ENCODE data around the gene FAM136A.
A peak's percentile ranks its signal among the peaks of the same experiment; 100 is the strongest.
"Not testable (repeated sequence)": the region's sequence is repeated elsewhere in the genome, so short reads cannot be mapped to it uniquely, and the experiment has no call there.

Gene FAM136A

DNA sequence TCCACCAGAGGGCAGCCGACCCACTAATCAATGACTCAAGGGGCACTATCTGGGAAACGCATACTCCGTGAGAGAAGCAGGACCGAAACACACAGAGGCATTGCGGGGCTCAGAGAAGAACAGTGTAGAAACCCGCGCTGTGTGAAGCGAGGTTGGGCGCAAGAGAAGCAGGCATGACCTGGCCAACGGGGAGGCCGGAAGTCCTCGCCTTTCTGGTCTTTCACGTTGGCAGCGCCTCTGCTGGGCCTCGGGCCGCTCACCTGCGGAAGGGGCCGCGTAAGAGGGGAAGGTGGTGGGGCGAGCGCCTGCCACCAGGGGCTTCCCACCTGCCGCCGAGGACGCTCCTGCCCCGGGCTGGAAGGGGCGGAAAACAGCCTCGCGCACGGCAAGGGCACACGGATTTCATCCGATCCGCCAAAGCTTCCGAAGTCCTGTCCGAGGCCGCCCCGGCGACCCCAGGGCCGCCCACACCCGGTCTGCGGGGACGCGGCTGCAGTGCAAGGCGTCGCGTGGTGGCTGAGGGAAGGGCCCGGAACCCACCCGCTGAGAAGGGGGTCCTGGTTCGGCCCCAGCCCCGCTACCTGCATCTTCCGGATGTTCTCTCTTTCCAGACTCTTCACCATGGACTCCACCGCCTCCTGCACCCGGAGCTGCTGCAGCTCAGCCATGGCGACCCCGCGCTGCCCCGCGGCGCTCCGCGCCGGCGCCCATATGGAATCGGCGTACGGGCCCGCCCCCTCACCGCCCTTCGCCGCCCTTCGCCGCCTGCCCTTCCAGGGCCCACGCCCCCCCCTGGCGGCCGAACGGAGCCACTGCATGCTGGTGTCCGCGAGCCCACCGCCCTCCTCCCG lies at the start of gene FAM136A:
TSS of gene FAM136A (minus strand) at position 724 of the 851 bp plus-strand sequence. CDS start at position 668, 56 bp downstream.
- DNase-seq: peak; percentile 75

DNA sequence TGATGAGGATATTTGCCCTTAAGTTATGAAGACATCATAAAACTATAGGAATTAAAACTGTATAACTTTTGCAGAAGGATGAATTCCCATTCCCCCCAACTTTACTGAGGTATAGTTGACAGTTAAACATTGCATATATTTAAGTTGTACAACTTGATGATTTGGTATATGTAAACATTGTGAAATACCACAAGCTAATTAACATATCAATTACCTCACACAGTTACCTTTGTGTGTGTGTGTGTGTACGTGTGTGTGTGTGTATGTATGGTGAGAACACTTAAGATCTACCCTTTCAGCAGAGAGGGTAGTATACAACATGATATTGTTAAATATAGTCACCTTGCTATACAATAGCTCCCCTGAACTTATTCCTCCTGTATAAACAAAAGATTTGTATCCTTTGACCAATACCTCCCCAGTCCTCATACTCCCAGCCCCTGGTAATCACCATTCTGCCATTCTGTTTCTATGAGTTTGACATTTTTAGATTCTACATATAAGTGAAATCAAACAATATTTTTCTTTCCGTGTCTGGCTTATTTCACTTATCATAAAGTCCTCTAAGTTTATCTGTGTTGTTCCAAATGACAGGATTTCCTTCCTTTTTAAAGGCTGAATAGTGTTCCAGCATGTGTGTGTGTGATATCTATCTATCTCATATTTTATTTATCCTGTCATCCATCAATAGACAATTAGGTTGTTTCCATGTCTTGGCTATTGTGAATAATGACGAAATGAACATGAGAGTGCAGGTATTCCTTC lies 48.2 kb upstream of the FAM136A start:
- DNase-seq: no peak

DNA sequence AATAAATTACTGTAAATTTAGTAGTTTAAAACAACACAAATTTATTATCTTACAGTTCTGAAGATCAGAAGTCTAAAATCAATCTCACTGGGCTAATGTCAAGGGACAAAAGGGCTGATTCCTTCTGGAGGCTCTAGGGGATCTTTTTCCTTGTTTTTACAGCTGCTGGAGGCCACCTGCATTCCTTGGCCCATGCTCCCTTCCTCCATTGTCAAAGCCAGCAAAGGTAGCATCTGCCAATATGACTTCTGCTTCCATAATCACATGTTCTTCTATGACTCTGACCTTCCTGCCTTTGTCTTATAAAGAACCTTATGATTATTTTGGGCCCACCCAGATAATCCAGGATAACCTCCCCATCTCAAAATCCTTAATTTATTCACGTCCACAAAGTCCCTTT lies 46.0 kb upstream of the FAM136A start:
- DNase-seq: no peak

DNA sequence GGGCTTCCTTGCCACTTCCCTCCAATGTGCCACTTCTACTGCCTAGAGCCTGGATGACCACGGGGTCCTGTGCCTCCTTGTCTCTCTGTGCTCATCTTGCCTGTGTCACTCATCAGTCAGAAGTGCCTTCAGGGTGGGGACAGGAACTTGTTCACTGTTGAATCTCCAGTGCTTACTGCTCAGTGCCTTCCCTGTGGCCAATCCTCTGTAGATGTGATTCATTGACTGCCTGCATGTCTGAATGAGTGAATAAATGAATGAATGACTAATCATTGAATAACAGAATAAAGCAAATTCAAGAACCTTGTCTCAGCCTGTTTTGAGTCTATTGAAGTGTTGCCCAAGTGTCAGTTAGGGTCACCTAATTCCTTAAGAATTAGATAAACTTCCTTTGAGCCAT lies 42.3 kb upstream of the FAM136A start:
- no peak for DNase-seq

DNA sequence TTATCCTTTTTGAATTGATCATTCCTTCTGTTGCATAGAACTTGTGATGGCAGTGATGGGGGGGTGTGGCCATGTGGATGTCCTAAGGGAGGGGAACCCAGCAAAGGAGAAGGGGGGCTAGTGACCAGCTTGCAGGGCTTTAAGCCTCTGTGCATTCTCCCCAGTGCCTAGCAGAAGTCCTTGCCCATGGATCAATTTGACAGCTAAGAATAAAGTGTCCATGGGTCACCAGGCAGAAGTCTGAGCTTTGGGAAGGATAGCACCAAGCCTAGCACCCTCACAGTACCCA lies 39.6 kb upstream of the FAM136A start:
- DNase-seq: no peak

DNA sequence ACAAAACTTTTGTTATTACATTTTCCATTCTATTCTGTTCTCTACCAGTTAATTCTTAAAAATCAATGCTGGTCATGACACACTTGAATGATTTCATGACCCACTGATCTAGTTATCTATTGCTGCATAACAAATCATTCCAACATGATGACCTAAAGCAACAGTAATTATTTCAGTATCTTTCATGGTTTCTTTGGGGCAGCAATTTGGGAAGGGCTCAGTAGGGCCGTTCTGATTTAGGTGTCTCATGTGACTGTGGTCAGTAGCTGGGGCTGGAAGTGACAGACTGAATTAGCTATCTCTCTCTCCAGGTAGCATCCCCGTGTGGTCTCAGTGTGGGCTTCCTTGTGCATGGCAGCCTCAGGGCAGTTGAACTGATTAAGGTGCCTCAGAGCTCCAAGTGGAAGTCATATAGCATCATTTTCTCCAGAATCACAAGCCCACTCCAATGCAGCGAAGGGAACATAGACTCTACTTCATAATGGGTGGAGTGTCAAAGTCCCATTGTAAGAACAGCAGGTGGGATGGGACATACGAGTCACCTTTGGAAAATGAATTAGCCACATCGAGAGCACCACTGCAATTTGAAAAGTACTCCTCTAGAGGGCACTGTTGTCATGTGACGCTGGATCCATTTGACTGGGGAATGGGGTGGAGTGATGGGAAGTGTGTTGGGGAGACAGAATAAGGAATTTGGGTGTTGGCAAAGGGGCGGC lies 39.1 kb upstream of the FAM136A start:
- DNase-seq: peak; percentile 36

DNA sequence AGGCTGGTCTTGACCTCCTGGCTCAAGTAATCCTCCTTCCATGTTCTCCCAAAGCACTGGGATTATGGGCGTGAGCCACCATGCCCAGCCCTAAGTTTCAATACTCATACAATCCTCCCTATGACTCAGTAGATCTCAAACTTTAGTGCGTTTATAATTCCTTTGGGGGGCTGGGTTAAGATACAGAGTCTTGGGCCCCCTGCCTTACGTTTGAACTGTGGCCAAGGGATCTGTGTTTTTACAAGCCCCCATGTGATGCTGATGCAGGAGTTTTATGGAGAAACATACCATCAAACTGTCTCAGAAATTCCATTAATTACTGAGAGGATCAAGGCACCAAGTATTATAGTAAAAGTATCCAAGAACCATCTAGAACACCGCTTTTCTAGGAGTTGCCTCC lies 38.2 kb upstream of the FAM136A start:
- no peak for DNase-seq

DNA sequence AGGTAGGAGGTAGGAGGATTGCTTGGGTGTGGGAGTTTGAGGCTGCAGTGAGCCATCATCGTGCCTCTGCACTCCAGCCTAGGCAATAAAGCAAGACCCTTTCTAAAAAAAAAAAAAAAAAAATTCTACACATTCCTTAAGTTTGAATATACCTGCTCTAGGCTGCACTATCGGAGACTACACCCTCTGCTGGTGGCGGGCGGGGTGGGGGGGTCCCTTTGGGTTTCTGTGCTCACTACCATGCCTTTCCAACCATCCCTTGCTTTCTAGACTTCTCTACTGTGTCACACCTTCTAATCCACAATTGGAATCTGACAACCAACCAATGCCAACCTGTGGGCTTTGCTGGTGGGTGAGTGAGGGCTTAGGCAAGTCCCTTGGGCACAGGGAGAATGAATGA lies 34.7 kb upstream of the FAM136A start:
- no peak for DNase-seq

DNA sequence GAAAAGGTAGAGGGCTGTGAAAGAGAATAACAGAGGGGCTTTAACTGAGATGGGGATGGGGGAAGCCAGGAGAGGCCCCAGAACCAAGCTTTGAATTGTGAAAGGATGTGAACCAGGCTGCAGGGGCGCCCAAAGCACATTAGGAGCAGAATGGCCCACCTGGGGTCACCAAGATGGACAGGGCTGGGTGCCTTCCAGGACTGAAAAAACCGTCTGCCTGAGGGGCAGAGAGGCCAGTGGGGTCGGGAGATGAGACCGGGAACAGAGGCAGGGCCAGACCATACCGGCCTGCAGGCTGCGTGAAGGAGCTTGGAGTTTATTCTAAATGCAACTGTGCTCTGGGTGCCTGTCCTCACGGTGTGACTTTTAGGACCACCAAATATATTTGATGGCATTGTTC lies 29.1 kb upstream of the FAM136A start:
- DNase-seq: no peak

DNA sequence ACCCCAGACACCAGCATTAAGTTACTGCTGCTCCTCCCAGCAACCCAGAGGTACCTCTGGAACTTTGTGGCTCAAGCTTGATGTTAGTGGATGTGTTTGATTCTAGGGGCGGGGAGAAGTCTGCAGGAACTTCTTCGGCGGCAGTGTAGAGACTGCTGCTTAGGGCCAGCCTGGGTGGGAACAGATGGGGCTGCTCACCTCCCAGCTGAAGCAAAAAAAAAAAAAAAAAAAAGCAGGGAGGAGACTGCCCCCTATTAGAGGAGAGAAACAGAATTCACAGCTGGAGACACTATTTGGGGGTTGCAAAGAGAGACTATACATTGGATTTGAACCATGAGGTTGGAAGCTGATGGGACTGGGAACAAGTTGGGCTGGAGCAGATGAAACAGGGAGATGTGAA lies 28.6 kb upstream of the FAM136A start:
- no peak for DNase-seq

DNA sequence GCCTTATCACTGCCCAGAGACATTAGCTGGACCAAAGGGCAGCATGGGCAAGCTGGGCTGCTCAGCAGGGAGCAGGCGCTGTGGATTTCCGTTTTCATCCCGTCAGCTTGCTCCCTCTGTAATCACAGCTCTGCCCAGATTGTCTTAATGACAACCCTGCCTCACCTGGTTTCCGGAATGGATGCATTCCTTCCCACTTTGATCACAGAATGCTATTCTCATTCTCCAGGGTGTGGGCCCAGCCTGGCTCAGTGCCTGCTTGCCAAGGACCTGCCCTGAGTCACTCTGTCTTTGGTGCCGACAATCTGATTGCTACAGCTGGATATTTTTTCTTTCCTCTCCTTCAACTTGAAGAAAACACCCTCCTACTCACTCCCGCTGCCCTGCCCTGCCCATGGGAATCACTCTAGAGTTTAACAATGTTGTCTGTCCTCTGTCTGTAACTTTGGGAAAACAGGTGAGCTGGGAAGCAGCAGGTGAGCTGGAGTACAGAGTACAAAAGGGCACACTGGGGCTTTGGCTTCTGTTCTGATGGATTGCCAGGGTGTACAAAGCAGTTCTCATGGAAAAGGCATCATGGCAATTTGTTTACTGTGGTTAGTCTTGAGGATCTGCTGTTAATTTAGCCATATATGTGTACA lies 27.2 kb upstream of the FAM136A start:
- DNase-seq: no peak

DNA sequence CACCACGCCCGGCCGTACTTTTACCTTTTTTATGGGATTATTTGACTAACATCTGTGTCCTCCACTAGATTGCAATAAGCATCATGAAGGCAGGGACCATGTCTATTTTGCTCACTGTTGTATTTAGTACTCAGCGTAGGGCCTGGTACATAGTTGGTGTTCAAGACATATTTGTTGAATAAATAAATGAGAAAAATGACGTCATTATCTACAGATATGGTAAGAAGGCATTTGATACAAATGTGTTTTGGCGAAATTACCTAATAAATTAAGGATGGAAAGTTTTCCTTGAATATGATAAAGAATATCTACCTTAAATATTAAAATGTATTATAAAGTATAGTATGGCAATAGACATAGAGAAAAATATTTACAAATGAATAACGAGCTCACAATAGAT lies 24.0 kb upstream of the FAM136A start:
- DNase-seq: no peak

DNA sequence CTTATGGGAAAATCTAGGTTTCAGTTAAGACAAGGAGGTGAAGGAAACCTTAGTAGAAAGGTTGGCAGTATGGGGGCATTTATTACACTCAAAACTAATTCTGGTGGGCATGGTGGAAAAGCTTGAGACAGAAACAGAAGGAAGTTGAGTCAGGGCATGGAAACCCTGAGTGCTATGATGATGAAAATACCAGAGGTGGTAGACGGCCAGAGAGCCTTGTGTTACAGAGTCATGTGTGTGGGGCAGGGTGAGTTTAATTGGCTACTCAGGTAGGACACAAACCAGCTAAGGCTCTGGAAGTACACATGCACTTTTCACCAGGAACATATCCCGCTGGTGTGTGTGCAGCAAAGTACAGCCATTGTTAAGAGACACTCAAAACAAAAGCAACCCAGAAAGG lies 20.7 kb upstream of the FAM136A start:
- DNase-seq: no peak

DNA sequence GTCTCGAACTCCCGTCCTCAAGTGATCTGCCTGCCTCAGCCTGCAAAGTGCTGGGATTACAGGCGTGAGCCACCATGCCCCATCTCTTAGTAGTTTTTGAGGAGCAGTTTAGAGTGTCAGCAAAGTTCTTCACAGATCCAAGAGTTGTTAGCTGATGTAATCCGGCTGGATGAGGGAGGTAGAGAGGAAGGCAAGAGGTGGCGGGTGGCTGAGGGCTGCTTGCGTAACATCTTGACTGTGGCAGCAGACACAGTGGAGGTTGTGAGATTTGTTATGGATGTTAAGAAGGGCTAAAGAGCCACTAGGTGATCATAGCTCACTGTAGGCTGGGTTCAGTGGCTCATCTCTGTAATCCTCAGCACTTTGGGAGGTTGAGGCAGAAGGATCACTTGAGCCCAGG lies 19.5 kb upstream of the FAM136A start:
- no peak for DNase-seq

DNA sequence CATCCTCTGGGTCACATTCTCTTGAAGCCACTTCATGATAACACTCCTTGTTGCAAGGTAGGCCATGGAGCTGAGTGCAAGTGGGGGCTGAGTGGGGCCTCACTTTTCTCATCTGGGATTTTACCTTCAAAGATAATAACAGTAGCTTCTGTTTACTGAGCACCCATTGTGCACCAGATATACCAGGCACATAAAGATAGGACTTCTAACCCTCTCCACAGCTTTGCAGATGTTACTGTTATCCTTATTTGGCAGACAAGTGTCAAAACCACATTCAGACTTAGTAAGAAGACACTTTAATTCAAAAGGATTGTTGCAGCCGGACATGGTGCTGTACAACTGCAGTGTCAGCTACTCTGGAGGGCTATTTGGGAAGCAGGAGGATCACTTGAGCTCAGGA lies 12.8 kb upstream of the FAM136A start:
- DNase-seq: no peak

DNA sequence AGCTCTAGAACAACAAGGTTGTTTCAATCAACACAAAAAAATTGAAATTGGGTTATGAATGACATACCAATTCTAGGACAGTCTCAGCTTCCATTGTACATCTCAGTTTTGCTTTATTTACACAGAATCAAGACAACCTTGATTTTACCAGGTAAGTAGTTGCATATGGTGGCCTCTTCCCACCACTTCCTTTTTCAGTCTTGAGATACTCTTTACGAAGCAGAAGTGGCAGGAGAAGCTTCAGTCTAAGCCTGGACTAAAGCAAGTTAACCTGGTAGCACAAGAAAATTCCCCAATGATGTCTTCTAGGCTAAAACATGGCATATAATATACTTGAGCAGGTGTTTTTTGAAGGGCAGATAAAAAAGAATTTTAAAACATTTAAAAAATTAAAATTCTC lies 10.7 kb upstream of the FAM136A start:
- no peak for DNase-seq

DNA sequence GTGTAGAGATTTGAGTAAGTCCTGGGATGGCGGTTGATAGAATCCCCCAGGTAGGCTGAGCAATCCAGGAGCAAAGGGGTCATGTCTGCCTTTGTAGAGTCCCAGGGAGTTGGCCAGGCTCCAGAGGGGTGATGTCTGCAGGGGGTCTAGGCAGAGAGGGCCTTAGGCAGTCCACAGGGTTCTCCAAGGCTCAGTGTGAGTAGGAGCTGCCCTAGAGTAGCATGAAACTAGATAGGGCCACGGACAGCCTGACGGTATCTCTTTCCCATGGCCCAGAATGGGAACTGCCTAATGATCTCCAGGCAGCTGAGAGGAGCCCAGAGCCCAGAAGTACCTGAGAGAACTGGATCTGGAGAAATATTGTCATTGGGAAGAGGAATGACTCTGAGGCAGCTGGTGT lies 9.0 kb upstream of the FAM136A start:
- no peak for DNase-seq

DNA sequence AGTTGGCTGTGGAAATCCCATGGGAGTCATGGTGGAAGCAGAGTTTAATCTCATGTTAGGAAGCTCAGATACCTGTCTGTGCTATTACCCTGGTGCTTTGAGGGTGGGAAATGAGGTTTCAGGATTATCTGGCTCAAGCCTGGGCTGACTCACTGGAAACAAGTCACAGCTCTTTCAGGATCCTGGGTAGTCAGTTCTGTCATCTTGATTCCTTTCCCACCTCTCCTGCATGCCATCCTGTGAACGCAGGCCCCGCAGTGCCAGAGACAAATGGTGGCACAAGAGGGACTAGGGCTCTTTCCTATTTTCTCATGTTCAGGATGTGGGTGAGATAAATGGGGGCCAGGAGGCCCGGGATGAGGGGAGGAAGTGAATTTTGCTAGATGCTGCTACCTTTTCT lies 3.7 kb upstream of the FAM136A start:
- no peak for DNase-seq

DNA sequence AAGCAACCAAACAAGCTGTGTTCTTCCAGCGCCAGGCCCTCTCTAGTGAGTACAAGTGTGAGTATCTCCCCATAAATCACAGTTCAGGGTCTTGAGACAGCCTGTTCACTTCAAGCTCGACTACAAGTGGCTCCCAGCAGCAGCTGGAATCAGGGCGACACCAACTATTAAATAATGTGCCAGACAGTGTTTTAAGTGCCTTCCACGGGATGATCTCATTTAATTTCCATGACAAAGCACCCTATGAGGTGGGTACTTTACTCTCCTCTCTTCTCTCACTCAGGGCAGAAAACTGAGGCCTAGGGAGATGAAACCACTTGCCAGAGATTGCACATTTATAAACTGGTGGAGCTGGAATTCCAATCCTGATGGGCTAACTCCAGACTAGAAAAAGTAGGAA lies 2.6 kb upstream of the FAM136A start:
- peak; percentile 43 for DNase-seq

DNA sequence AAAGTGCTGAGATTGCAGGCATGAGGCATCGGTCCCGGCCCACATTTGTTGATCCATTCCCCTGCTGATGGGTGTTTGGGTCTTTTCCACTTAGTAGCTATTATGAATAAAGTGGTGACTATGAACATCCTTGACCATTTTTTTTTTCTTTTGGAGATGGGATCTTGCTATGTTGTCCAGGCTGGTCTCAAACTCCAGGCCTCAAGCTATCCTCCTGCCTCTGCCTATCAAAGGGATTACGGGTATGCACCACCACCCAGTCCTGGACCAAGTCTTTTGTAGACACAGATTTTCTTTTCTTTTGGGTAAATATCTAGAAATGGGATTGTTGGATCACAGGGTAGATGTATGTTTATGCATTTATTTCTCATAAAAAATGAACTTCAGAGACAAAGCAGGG lies 1.3 kb upstream of the FAM136A start:
- DNase-seq: no peak

DNA sequence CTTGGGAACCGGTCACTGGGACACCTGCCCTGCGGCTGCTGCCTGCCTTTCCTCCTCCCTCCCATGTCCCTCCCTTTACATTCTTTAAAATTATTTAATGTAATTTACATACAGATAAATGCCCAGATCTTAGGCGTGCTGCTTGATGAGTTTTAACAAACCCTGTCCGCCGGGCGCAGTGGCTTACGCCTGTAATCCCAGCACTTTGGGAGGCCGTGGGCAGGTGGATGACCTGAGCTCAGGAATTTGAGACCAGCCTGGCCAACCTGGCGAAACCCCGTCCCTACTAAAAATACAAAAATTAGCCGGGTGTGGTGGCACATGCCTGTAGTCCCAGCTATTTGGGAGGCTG lies 304 bp upstream of the FAM136A start:
- DNase-seq: not testable (repeated sequence)

DNA sequence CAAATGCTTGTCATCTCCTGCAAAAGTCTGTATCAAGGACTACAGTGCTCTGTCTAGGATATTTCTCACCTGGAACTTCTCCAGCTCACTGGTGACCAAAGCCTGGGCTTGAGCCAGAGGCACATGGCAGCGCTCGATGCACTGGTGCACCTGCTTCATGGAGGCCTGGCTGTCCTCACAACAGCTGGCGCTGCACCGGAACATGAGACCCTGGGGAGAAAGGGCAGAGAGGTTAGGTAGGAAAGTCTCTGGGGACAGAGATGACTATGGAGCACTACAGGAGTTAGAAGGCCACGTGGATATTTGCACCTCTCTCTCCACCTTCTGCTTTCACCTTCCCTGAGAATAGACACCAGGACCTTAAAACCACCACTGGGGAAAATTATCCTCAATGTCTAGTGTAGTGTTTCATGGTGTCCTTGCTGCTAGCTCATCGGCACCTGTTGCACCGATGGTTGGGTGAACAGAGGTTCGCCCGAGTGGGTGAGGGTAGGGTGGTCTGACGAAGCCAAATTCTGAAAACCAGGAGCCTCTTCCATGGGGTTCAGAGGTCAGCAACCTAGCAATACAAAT lies 1.0 kb downstream of the FAM136A start:
- no peak for DNase-seq

DNA sequence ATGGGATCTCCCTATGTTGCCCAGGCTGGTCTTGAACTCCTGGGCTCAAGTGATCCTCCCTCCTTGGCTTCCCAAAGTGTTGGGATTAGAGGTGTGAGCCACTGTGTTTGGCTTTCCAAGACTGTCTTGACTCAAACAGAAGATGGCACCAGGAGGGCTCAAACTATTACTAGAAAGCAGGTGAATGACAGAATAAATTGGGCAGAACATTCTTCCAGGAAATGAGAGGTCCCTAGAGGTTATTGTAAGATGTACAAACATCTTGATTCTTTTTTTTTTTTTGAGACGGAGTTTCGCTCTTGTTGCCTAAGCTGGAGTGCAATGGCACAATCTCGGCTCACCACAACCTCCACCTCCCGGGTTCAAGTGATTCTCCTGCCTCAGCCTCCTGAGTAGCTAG lies 4.0 kb downstream of the FAM136A start:
- DNase-seq: not testable (repeated sequence)
